ENCODE results near the gene LSM11.
"Not testable (repeated sequence)": the region's sequence is repeated elsewhere in the genome, so short reads cannot be mapped to it uniquely, and the experiment has no call there.

The LSM11 gene

GRCh38 chr5:157743163-157744050 is at the start of gene LSM11:
LSM11 (plus strand) TSS chr5:157743712; CDS start chr5:157743751, 39 bp downstream.
- DNase-seq = peak; percentile 55

GRCh38 chr5:157693816-157694215 is 49.7 kb upstream of the LSM11 start:
- DNase-seq = not testable (repeated sequence)

GRCh38 chr5:157696154-157696553 is 47.4 kb upstream of the LSM11 start:
- DNase-seq = not testable (repeated sequence)

GRCh38 chr5:157698674-157699073 is 44.8 kb upstream of the LSM11 start:
- not testable (repeated sequence) for DNase-seq

GRCh38 chr5:157703736-157704135 is 39.8 kb upstream of the LSM11 start:
- no peak for DNase-seq

GRCh38 chr5:157708866-157709265 is 34.6 kb upstream of the LSM11 start:
- no peak for DNase-seq

DNA sequence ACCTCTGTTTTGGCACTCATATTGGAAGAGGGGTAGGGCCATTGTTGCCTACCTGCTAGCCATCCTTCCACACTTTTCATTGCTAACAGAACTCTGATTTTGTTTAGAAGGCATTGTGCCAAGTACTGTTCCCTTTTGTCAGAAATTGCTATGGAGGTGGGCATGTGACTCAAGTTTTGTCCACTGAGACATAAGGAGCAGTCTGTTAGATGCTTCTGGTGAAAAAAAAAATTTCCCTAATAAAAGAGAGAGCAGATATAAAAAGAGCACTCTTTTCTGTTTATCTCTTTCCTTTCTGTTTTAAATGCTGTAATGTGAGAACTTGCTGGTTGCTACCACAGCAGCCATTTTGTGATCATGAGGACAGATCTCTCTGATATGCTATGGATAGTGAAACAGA is 34.2 kb upstream of the LSM11 start:
- no peak for DNase-seq

- DNase-seq = no peak
Observed at GRCh38 chr5:157710431-157710830, 33.1 kb upstream of the LSM11 start.

DNA sequence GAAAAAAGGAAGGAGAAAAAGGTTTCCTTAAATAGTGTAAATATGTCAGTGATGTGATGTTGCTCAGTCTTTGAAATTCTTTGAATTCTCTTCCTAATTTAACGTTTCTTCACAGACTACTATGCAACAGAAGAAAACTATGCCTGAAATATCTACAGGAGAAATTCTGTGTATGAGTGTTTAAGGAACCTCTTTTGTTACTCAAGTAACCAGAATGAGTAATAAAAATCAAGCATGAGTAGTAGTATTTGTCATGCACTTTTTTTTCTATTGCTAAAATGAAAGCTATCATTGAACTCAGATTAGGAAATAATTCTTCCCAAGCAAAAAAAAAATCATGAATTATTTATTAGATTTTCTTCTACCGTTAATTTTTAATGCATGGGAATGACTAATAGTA is 32.6 kb upstream of the LSM11 start:
- no peak for DNase-seq

- DNase-seq = no peak
Observed at GRCh38 chr5:157713830-157714595, 29.5 kb upstream of the LSM11 start.

GRCh38 chr5:157714596-157714864 is 29.0 kb upstream of the LSM11 start:
- DNase-seq = no peak

DNA sequence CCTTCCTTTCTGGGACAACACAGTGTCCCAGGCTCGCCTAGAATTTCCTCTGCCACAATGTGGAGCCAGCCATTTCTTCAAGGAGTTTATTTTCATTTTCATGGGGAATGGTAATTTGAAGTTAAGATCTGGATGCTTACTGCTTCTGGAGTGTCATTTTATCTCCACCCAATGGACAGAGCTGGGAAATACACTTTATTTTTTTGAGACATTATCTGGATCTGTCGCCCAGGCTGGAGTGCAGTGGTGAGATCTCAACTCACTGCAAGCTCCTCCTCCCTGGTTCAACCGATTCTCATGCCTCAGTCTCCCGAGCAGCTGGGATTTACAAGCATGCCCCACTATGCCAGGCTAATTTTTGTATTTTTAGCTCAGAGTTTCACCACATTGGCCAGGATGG is 25.0 kb upstream of the LSM11 start:
- DNase-seq = peak; percentile 9

- no peak for DNase-seq
Observed at GRCh38 chr5:157719245-157719644, 24.3 kb upstream of the LSM11 start.

- DNase-seq = no peak
Observed at GRCh38 chr5:157721159-157721558, 22.4 kb upstream of the LSM11 start.

DNA sequence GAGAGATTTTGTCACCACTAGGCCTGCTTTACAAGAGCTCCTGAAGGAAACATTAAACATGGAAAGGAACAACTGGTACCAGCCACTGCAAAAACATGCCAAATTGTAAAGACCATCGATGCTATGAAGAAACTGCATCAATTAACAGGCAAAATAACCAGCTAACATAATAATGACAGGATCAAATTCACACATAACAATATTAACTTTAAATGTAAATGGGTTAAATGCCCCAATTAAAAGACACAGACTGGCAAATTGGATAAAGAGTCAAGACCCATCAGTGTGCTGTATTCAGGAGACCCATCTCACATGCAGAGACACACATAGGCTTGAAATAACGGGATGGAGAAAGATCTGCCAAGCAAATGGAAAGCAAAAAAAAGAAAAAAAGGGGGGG is 20.6 kb upstream of the LSM11 start:
- not testable (repeated sequence) for DNase-seq

DNA sequence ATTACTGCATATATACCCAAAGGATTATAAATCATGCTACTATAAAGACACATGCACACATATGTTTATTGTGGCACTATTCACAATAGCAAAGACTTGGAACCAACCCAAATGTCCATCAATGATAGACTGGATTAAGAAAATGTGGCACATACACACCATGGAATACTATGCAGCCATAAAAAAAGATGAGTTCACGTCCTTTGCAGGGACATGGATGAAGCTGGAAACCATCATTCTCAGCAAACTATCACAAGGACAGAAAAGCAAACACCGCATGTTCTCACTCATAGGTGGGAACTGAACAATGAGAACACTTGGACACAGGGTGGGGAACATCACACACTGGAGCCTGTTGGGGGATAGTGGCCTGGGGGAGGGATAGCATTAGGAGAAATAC is 16.9 kb upstream of the LSM11 start:
- not testable (repeated sequence) for DNase-seq

DNA sequence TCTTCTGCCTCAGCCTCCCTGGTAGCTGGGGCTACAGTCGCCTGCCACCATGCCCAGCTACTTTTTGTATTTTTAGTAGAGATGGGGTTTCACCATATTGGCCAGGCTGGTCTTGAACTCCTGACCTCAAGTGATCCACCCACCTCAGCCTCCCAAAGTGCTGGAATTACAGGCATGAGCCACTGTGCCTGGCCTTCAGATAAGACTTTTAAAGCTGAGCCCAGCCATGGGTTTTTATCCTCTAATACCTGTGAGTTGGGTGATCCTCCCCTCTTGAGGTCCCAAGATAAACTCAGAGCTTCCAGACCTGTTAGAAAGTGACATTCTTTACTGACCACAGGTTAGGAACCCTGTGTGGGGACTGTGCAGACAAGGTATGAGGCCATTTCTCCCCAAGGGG is 15.7 kb upstream of the LSM11 start:
- not testable (repeated sequence) for DNase-seq

DNA sequence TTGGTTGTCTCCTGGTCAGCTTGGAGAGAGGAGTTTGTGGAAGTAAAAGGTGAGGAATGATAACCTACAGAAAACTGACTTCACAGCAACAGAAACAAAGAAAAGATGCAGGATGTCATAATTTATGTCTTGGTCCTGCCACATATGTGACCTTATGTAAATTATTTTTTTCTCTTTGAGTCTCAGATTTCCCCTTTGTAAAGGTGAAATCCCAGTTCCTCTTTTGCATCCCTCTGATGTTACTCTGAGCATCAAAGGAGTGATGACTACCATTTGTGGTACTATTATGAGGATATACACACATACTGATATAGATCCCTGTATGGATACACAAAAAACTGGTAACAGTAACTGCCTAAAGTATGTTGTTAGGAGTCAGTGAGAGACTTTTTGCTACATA is 13.7 kb upstream of the LSM11 start:
- DNase-seq = no peak

DNA sequence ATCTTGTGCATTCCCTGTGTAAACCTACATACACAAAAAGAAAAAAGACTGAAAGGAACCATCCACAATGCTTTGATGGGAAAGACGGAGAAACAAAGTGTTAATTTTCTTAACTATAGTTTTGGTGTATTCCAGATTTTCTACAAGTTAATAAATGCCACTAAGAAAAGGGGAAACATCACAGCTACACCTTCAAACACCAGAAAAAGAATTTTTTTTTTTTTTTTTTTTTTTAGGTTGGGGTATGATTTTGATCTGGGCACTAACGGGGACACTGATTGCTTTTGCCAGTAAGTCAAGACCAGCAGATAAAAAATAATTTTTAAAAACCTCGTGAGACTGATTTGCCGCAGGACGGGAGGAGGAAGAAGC is 12.6 kb upstream of the LSM11 start:
- no peak for DNase-seq

DNA sequence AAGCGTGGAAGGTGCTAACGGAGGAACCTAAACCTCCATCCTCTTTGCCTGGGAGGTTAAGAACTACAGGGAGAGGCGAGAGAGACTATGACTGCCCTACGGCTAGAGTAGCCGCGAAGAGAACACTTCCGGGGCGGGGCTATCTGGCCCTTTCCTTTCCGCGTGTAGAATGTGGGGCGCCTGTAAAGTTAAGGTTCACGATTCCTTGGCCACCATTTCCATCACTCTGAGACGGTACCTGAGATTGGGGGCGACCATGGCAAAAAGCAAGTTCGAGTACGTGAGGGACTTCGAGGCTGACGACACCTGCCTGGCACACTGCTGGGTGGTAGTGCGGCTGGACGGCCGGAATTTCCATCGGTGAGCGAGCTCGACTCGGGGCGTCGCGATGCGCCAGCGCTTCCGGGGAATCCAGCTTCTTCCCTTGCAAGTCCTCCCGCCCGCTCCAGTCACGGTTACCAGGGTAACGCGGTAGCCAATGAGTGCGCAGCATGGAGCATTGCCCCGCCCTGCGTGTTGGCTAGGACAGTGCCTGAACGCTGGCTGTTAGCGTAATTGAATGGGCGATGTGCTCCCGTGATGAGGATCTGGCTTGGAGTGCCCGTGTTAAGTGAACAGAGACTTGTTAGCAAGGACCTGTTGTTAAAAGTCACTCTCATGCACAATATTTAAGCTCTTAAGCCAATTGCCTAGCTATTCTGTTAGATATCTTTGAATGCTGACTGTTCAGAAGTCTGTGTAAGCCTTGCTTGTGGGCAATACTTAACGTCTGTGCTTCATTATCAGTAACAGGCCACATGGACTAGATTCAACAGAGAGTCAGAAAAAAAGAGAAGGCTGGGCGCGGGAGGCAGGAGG is 12.0 kb upstream of the LSM11 start, which contains the start of gene THG1L:
THG1L (plus strand) TSS at position 149 of the 858 bp plus-strand sequence; CDS start at position 170, 21 bp downstream.
- DNase-seq = peak; percentile 89

GRCh38 chr5:157732130-157732514 is 11.4 kb upstream of the LSM11 start:
- no peak for DNase-seq

DNA sequence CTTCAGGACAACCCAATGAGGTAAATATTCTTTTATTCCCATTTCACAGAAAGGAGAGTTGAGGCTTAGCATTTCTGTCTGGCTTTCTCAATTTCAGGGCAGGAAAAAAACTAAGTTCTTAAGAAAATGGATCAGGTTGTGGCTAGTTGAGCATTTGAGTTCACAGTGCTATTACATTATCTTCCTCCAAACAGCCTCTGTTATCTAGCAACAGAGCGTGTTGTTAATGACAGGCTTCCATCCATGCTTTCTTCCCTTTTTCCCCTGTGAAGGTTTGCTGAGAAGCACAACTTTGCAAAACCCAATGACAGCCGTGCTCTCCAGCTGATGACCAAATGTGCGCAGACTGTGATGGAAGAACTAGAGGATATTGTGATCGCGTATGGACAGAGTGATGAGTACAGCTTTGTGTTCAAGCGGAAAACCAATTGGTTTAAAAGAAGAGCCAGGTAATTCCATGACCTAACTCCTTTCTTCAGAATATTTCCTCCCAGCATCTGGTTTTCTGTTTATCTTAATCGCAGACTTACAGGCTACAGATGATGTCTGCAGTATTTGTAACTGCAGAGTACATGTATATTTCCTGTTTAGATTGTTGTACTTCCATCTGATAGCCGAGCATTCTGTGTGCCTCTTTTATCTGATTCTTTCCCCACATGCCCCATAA is 10.8 kb upstream of the LSM11 start:
- DNase-seq = no peak

DNA sequence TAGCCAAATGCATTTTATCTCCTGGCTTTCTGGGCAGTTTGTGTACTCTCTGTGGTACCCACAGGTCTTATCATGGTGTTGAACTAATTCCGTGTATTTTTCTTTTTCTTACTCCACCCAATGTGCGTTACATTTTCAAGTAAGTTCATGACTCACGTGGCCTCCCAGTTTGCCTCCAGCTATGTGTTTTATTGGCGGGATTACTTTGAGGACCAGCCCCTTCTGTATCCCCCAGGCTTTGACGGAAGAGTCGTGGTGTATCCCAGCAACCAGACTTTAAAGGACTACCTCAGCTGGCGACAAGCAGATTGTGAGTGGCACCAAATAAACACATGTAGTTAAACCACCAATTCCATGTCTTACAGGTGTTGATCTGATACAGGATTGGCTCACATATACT is 9.1 kb upstream of the LSM11 start:
- no peak for DNase-seq

All from NCI-H446 treated with DMSO at 0.1 percent for 48 hours (cell line).